Keratinocyte (primary cell): ENCODE data around the gene SSTR4.

Experiments
- CTCF ChIP-seq, 3 experiments: IDR thresholded peaks in 1 of 3; conservative IDR thresholded peaks in 1 of 3; optimal IDR thresholded peaks in 1 of 3; 2 replicates in 2 of 3; 3 replicates in 1 of 3; pipeline versions ENCODE3 to v1.5.1; 2011; ENCODE audit warnings: low read length in 3 of 3, mild to moderate bottlenecking in 3 of 3, moderate library complexity in 2 of 3, control low read depth in 1 of 3, inconsistent platforms in 1 of 3; ENCODE audit not compliant: insufficient read depth in 2 of 3; ENCODE audit errors: extremely low read depth in 1 of 3
- EZH2 ChIP-seq: IDR thresholded peaks from one replicate; pipeline ENCODE4 v1.6.1; 2012; ENCODE audit warnings: inconsistent platforms, mild to moderate bottlenecking, low read length, moderate library complexity

- TF ChIP-seq CTCF (optimal IDR thresholded peaks at IDR 0.05 in 1 of 3, IDR thresholded peaks at IDR 0.05 in 1 of 3, conservative IDR thresholded peaks at IDR 0.05 in 1 of 3; ENCODE audit: extremely low read depth in 1 of 3, insufficient read depth in 2 of 3, low read length in 3 of 3) (no peak), EZH2 (no peak)
Observed at GRCh38 chr20:23002276-23002675, 32.8 kb upstream of the SSTR4 start.
